Kidney capillary endothelial cell (primary cell): ENCODE measurements around the gene ANKRD11.
"Not testable (repeated sequence)": the region's sequence is repeated elsewhere in the genome, so short reads cannot be mapped to it uniquely, and the experiment has no call there.

Source experiments
- DNase-seq: peaks from one replicate; pipeline ENCODE4 v3.0.0-alpha.2; 2018; ENCODE audit warnings: low spot score

Gene ANKRD11

GRCh38 chr16:89478576-89479221 lies 11.7 kb downstream of the ANKRD11 start:
- no peak for DNase-seq

- no peak for DNase-seq
Observed at GRCh38 chr16:89476811-89477261, 13.5 kb downstream of the ANKRD11 start.

- DNase-seq, result no peak
Observed at GRCh38 chr16:89476379-89476778, 14.0 kb downstream of the ANKRD11 start.

GRCh38 chr16:89475144-89475543 lies 15.2 kb downstream of the ANKRD11 start:
- DNase-seq, result no peak

DNA sequence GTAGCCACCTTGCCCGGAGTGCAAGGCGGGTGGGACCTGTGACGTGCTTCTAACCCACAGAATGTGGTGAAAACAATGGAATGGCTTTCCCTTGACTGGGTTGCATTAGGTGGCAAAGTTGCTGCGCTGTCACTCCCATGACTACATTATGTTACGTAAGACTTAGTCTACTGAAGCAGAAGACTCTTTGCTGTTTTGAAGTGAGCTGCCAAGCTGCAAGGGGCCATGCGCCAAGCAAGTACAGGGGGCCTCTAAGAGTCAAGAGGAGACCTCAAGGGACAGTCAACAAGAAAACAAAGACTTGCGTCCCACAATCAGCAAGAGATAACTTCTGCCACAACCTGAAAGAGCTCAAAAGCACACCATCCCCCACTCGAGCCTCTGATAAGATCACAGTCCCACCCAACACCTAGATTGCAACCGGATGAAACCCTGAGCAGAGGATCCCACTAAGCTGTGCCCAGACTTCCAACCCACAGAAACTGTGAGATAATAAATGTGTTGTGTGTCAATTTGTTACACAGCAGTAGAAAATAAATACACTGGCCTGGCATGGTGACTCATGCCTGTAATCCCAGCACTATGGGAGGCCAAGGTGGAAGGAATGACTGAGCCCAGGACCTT lies 16.5 kb downstream of the ANKRD11 start:
- no peak for DNase-seq

DNA sequence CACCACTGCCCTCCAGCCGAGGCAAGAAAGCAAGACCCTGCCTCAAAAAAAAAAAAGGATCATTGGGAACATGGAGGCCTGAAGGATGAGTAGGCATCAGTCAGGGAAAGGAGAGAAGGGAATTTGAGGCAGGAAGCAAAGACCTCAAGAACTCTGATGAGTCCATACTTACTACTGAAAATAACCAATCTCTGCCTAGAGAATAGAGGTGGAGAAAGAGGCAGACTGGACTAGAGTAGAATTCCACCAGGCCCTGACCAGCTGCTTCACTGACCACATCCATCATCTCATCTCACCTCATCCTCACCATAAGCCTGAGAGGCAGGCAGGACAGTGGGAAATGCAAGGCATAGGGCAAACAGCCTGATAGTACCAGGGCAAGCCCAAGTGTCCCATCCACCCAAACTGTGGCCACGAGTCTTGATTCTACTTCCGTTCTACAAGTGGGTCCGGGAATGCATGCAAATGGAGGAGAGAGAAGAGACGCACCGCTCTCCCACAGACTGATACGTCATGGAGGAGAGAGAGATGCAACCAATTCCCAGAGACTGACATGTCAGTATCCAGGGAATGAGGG lies 17.1 kb downstream of the ANKRD11 start:
- no peak for DNase-seq

GRCh38 chr16:89472711-89473075 lies 17.7 kb downstream of the ANKRD11 start:
- DNase-seq, result no peak

GRCh38 chr16:89467382-89467781 lies 23.0 kb downstream of the ANKRD11 start:
- DNase-seq, result no peak

- DNase-seq, result no peak
Observed at GRCh38 chr16:89466920-89467319, 23.4 kb downstream of the ANKRD11 start.

- DNase-seq, result not testable (repeated sequence)
Observed at GRCh38 chr16:89463312-89463711, 27.0 kb downstream of the ANKRD11 start.

GRCh38 chr16:89462639-89463038 lies 27.7 kb downstream of the ANKRD11 start:
- not testable (repeated sequence) for DNase-seq

DNA sequence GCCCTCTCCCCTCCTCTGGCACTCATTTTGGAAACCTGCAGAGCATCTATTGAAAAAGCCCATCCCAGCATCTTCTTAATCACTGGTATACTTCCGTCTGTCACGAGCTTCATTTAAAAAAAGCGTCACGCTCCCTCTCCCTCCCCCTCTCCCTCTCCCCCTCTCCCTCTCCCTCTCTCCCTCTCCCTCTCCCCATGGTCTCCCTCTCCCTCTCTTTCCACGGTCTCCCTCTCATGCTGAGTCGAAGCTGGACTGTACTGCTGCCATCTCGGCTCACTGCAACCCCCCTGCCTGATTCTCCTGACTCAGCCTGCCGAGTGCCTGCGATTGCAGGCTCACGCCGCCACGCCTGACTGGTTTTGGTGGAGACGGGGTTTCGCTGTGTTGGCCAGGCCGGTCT lies 28.5 kb downstream of the ANKRD11 start:
- DNase-seq, result not testable (repeated sequence)

DNA sequence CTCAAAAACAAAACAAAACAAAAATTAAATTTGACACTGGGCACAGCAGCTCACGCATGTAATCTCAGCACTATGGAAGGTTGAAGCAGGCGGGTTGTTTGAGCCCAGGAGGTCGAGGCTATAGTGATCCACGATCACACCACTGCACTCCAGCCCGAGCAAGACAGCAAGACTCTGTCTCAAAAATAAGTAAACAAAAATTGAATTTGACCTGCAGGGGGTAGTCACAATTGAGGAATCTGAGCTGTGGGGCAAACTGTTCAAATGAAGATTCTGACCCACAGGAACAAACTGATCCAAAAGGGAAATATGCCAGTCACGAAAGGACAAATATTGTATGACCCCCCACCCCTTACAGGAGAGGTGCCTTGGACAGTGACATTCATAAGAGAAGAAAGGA lies 29.8 kb downstream of the ANKRD11 start:
- DNase-seq, result no peak

- no peak for DNase-seq
Observed at GRCh38 chr16:89458967-89459366, 31.4 kb downstream of the ANKRD11 start.

- no peak for DNase-seq
Observed at GRCh38 chr16:89458551-89458950, 31.8 kb downstream of the ANKRD11 start.

- DNase-seq, result no peak
Observed at GRCh38 chr16:89456419-89456959, 33.9 kb downstream of the ANKRD11 start.

GRCh38 chr16:89455692-89456091 lies 34.7 kb downstream of the ANKRD11 start:
- no peak for DNase-seq

DNA sequence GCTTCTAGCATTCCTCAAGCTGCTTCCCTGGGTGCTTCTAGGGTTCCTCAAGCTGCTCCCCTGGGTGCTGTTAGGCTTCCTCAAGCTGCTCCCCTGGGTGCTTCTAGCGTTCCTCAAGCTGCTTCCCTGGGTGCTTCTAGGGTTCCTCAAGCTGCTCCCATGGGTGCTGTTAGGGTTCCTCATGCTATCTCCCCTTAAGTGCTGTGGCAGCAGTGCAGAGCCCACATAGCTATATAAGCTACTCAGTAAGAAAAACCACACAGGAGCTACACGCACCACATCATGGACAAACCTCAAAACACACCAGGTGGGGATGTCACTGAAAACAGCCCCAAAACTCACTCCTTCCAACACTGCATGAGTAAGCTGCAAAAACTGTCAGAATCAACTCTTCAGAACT lies 35.2 kb downstream of the ANKRD11 start:
- no peak for DNase-seq

DNA sequence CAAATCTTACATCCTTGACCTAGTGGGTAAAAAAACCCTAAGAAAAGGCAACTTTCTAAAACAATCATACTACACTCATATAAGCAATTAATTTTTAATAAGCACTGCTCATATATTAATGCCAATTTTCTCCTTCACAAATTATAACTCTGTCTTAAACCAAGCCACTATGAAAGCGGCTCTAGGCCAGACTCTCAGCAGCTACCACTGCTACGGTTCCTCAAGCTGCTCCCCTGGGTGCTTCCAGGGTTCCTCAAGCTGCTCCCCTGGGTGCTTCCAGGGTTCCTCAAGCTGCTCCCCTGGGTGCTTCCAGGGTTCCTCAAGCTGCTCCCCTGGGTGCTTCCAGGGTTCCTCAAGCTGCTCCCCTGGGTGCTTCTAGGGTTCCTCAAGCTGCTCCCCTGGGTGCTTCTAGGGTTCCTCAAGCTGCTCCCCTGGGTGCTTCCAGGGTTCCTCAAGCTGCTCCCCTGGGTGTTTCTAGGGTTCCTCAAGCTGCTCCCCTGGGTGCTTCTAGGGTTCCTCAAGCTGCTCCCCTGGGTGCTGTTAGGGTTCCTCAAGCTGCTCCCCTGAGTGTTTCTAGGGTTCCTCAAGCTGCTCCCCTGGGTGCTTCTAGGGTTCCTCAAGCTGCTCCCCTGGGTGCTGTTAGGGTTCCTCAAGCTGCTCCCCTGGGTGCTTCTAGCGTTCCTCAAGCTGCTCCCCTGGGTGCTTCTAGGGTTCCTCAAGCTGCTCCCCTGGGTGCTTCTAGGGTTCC lies 35.8 kb downstream of the ANKRD11 start:
- not testable (repeated sequence) for DNase-seq

DNA sequence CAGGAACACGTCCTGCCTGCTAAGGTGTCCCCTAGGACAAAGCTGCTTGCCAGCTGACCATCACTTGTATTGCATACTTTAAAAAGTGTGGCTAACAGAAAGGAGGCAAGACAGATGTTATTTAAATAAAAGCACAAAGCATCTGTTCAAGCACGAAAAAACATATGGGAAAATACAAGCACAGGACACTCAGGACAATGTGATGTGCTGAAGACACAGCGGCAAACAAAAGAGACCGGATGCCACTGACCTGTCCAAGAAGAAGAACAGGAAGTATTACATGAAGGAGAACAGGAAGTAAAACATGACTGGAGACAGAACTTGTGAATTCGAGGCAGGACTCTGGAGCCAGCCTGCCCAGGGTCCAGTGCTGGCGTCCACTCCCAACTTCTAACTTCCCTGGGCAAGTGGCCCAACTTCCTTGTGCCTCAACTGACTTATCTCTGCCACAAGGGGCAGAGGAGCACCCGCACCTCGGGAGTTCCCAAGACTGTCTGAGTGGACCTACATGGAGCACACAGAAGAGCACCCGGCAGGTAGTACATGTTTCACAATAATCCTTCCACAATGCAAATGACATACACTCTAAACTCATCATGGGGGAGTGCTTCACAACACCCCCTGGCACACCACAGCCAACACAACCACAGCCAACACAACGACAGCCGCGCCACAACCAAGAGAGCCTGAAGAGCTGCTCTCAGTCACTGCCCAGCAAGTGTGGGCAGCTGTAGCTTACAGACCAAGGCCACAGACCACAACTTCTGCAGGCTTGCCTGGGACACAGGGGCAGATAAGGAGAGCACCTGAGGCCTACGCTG lies 36.6 kb downstream of the ANKRD11 start:
- peak; percentile 82 for DNase-seq

- no peak for DNase-seq
Observed at GRCh38 chr16:89452925-89453324, 37.4 kb downstream of the ANKRD11 start.

GRCh38 chr16:89452241-89452640 lies 38.1 kb downstream of the ANKRD11 start:
- DNase-seq, result no peak
